ENCODE results near the gene MAP3K7. TPM values are rescaled to one million over a fixed set of nuclear protein-coding genes. Genes with fewer than 3 reads are reported as not detected.

Gene MAP3K7
- total and polyA plus RNA-seq, 2 experiments from 2014 or later = 33.2 to 47.1 TPM

DNA sequence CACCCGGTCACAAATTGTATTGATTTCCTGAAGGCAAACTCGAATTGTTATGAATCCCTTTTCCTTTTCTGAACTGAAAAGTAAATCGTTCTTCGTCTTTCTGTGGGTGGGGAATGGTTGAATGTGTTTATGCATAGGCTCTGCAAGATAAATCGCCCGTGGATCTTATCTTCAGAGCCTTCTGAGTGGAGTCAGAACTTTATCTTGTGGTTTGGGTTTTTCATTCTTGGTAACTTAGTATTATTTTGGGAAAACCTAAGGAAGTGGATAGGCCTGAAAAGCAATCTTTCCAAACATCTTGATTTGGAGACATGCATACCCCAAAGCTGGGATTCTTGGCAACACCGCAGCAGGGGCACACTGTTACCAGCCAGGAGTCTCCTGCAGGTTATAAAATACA is 122.4 kb downstream of the MAP3K7 start:
- H3K9me3 Mint-ChIP-seq = peaks cover 8% of the 10 kb centered on the region; the same call in 2 of the 3 replicates
- Histone ChIP-seq H3K27me3 (ENCODE audit: insufficient read depth) (no peaks in the 10 kb centered on the region), H3K27ac (ENCODE audit: low read depth) (no peak overlapping the region), H4K20me1 (replicated peaks; ENCODE audit: insufficient read depth) (no peaks in the 10 kb centered on the region), H3K9me2 (ENCODE audit: insufficient read depth) (no peaks in the 10 kb centered on the region), H3F3A (replicated peaks; ENCODE audit: low read depth) (no peaks in the 10 kb centered on the region), H3K36me3 (ENCODE audit: insufficient read depth) (no peaks in the 10 kb centered on the region), H3K4me1 (ENCODE audit: insufficient read depth) (no peaks in the 10 kb centered on the region), H3K4me2 (no peak overlapping the region), H2AFZ (no peak overlapping the region), H3K79me2 (replicated peaks; ENCODE audit: insufficient read depth) (no peaks in the 10 kb centered on the region), H3K4me3 (no peak overlapping the region)
- H3K36me3 Mint-ChIP-seq (ENCODE audit: low read depth) = no peaks in the 10 kb centered on the region
- TF ChIP-seq ZNF114 (CRISPR knock-in tag; IDR thresholded peaks at IDR 0.05) = no peak
- TF ChIP-seq EZH2 (IDR thresholded peaks at IDR 0.05; ENCODE audit: low read depth, unreplicated experiment) = no peak
- TF ChIP-seq ZNF331 (CRISPR knock-in tag; IDR thresholded peaks at IDR 0.05; ENCODE audit: low read depth) = no peak
- ATAC-seq (no peak), DNase-seq (ENCODE audit: low spot score) (no peak)
- peaks cover 2% of the 10 kb centered on the region; the same call in 1 of the 3 replicates for H3K4me1 Mint-ChIP-seq
- no peak overlapping the region for H3K4me3 Mint-ChIP-seq
- peaks cover 6% of the 10 kb centered on the region for H3K27me3 Mint-ChIP-seq (ENCODE audit: insufficient read depth, low read depth, poor library complexity)
- H3K27ac Mint-ChIP-seq = no peak overlapping the region

DNA sequence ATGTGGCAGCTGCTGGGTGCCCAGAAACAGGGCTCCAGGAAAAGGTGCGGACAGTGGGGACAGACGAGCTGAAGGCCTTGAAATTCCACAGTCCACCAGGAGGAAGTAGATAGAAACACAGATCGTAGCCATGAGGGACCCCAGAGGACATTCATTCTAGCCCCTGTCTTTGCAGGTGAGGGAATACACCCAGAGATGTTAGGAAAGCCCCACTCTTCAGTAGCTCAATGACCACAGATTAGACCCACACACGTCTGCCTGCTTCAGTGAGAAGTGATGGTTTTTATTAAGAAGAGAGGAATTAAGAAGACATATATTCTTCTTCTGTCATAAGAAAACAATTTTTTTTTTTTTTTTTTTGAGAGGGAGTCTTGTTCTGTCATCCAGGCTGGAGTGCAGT is 123.0 kb downstream of the MAP3K7 start:
- no peaks in the 10 kb centered on the region for H3F3A ChIP-seq (replicated peaks; ENCODE audit: low read depth)
- no peaks in the 10 kb centered on the region; the same call in 2 of the 3 replicates for H3K4me1 Mint-ChIP-seq

More for the DNA sequence above, 123.0 kb downstream of the MAP3K7 start:
- TF ChIP-seq ZNF462 (CRISPR knock-in tag; IDR thresholded peaks at IDR 0.05) = no peak
- TF ChIP-seq STAT1 (IDR thresholded peaks at IDR 0.05; ENCODE audit: unreplicated experiment) = no peak
- TF ChIP-seq, protein P1, sequence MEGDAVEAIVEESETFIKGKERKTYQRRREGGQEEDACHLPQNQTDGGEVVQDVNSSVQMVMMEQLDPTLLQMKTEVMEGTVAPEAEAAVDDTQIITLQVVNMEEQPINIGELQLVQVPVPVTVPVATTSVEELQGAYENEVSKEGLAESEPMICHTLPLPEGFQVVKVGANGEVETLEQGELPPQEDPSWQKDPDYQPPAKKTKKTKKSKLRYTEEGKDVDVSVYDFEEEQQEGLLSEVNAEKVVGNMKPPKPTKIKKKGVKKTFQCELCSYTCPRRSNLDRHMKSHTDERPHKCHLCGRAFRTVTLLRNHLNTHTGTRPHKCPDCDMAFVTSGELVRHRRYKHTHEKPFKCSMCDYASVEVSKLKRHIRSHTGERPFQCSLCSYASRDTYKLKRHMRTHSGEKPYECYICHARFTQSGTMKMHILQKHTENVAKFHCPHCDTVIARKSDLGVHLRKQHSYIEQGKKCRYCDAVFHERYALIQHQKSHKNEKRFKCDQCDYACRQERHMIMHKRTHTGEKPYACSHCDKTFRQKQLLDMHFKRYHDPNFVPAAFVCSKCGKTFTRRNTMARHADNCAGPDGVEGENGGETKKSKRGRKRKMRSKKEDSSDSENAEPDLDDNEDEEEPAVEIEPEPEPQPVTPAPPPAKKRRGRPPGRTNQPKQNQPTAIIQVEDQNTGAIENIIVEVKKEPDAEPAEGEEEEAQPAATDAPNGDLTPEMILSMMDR (conservative IDR thresholded peaks at IDR 0.05; ENCODE audit: low read depth in 2 of 2) = no peak
- TF ChIP-seq POLR2AphosphoS5 (IDR thresholded peaks at IDR 0.05; ENCODE audit: low read depth) = no peak
- TF ChIP-seq, protein P2, sequence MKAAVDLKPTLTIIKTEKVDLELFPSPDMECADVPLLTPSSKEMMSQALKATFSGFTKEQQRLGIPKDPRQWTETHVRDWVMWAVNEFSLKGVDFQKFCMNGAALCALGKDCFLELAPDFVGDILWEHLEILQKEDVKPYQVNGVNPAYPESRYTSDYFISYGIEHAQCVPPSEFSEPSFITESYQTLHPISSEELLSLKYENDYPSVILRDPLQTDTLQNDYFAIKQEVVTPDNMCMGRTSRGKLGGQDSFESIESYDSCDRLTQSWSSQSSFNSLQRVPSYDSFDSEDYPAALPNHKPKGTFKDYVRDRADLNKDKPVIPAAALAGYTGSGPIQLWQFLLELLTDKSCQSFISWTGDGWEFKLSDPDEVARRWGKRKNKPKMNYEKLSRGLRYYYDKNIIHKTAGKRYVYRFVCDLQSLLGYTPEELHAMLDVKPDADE (IDR thresholded peaks at IDR 0.05) = no peak
- no peaks in the 10 kb centered on the region for H4K20me1 ChIP-seq (replicated peaks; ENCODE audit: insufficient read depth)
- no peaks in the 10 kb centered on the region for H3K9me2 ChIP-seq (ENCODE audit: insufficient read depth)
- no peaks in the 10 kb centered on the region for H3K79me2 ChIP-seq (replicated peaks; ENCODE audit: insufficient read depth)
- DNase-seq (ENCODE audit: low spot score) (no peak), ATAC-seq (no peak)
- H3K27me3 ChIP-seq (ENCODE audit: insufficient read depth) = no peaks in the 10 kb centered on the region
- no peak overlapping the region for H3K4me2 ChIP-seq
- Mint-ChIP-seq H3K36me3 (ENCODE audit: low read depth) (no peaks in the 10 kb centered on the region), H3K4me3 (no peak overlapping the region), H3K9me3 (peaks cover 8% of the 10 kb centered on the region; the same call in 2 of the 3 replicates), H3K27me3 (ENCODE audit: insufficient read depth, low read depth, poor library complexity) (peaks cover 6% of the 10 kb centered on the region), H3K27ac (no peak overlapping the region)
- no peaks in the 10 kb centered on the region for H3K4me1 ChIP-seq (ENCODE audit: insufficient read depth)
- no peak overlapping the region for H3K4me3 ChIP-seq
- H3K27ac ChIP-seq (ENCODE audit: low read depth) = no peak overlapping the region
- H2AFZ ChIP-seq = no peak overlapping the region; the same call in 1 of the 2 replicates
- H3K36me3 ChIP-seq (ENCODE audit: insufficient read depth) = no peaks in the 10 kb centered on the region

All from GM23338 (cell line).